Measurements from ENCODE around the gene KRTAP5-6. TPM values are rescaled to one million over a fixed set of nuclear protein-coding genes. Genes with fewer than 3 reads are reported as not detected.
"Not testable (repeated sequence)": the region's sequence is repeated elsewhere in the genome, so short reads cannot be mapped to it uniquely, and the experiment has no call there.

KRTAP5-6 gene
- total RNA-seq, 1 experiment from 2014 or later = not detected

GRCh38 chr11:1661454-1662269 lies 35.3 kb upstream of the KRTAP5-6 start:
- not testable (repeated sequence) for DNase-seq (ENCODE audit: low read depth)

GRCh38 chr11:1662699-1663283 lies 34.2 kb upstream of the KRTAP5-6 start:
- not testable (repeated sequence) for DNase-seq (ENCODE audit: low read depth)

DNA sequence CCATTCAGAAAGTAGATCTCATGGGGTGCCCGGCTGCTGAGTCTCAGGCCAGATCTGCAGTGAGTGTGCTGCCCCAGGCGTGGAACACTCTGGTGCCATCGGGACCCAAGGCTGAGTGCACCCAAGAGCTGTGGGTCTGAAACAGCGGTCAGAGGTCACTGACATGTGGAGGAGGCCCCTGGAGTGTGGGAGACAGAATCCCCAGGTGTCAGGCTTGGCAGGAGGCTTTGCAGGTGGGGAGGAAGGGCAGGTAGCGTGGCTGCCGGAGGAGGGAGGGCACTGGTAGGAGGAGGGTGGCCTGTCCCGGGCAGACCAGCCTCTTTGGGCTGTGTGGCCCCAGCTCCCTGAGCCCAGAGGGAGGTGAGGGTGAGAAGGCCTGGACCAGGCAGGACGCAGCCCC lies 31.7 kb upstream of the KRTAP5-6 start:
- no peak for DNase-seq (ENCODE audit: low read depth)

DNA sequence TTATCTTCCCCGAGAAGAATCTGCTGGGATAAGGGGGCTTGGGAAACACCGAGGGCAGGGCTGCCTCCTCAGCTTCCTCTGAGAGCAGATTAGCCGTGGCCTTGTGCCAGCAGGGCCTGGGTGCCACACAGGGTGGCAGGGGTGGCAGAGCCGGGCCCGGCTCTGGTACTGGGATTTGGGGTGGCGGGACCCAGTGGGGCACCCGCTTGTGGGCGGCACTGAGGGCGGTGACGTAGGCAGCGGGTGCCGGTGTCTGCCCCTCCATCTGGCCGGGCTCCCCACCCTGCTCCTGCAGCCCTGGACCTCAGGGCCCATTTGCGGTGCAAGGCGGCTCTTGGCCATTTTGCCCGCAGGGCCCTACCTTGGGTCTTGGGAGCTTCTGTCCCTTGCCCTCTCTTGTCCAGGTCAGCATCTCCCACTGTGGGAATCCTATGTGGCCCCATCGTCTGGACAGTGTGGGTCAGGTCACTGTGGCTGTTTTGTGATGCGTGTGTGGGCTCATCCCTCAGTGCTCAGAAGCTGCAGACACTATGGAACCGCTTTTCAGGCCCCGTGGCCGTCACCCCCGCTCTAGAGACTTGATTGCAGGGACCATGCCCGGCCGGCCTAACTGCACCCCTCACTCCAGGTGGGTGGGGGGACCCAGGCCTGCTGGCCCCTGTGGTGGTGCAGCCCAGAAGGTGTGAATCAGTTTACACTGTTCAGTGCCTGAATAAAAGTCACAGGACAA lies 29.7 kb upstream of the KRTAP5-6 start:
- no peak for DNase-seq (ENCODE audit: low read depth)

DNA sequence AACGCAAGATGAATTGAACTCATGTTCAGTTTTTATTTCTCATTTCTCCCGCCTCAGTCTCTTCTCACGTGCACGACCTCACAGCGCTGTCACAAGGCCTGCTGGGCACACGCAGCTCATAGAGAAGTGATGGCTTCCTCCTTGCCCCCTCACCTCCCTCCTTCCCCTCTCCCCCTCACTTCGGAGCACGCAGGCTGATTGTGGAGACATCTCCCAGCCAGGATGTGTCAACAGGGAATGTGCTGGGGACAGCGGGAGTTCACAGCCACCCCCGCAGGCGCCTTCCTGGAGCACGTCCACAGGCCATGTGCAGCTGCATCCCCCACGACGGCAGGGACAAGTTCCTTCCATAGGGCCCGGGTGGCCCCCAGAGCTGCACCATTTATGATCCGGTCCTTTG lies 29.1 kb upstream of the KRTAP5-6 start:
- no peak for DNase-seq (ENCODE audit: low read depth)

GRCh38 chr11:1668911-1669473 lies 28.0 kb upstream of the KRTAP5-6 start:
- DNase-seq (ENCODE audit: low read depth) = no peak

GRCh38 chr11:1669546-1670218 lies 27.3 kb upstream of the KRTAP5-6 start:
- no peak for DNase-seq (ENCODE audit: low read depth)

GRCh38 chr11:1670457-1670856 lies 26.5 kb upstream of the KRTAP5-6 start:
- not testable (repeated sequence) for DNase-seq (ENCODE audit: low read depth)

DNA sequence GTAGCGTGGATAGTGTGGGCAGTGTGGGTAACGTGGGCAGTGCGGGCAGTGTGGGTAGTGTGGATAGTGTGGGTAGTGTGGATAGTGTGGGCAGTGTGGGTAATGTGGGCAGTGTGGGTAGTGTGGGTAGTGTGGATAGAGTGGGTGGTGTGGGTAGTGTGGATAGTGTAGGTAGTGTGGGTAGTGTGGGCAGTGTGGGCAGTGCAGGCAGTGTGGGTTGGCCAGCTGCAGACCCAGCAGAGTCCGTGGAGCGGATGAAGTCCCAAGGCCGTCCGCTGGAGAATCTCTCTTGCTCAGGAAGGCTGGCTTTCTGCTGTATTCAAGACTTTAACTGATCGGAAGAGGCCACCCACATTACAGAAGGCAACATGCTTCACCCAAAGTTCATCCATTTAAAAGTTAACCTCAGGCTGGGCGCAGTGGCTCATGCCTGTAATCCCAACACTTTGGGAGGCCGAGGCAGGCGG lies 26.1 kb upstream of the KRTAP5-6 start:
- DNase-seq (ENCODE audit: low read depth) = no peak

DNA sequence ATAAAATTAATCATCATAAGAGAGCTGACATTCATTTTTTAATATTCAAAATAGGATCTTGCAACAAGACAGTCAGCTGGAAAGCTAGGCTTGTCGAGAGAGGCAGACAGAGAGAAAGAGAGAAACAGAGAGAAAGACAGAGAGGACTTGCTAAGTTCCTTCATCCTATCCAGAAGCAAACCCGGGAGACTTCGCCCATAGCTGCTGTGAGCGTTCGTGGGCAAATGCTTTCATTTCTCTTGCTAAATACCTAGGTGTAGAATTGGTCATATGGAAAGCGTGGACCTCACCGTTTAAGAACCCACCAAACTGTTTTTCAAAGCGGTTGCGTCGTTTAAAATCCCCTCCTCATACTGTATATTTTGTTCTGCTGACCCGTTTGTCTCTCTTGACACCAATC lies 25.3 kb upstream of the KRTAP5-6 start:
- no peak for DNase-seq (ENCODE audit: low read depth)

- no peak for DNase-seq (ENCODE audit: low read depth)
Measured at GRCh38 chr11:1672613-1673350, 24.2 kb upstream of the KRTAP5-6 start.

- no peak for DNase-seq (ENCODE audit: low read depth)
Measured at GRCh38 chr11:1673446-1674172, 23.4 kb upstream of the KRTAP5-6 start.

DNA sequence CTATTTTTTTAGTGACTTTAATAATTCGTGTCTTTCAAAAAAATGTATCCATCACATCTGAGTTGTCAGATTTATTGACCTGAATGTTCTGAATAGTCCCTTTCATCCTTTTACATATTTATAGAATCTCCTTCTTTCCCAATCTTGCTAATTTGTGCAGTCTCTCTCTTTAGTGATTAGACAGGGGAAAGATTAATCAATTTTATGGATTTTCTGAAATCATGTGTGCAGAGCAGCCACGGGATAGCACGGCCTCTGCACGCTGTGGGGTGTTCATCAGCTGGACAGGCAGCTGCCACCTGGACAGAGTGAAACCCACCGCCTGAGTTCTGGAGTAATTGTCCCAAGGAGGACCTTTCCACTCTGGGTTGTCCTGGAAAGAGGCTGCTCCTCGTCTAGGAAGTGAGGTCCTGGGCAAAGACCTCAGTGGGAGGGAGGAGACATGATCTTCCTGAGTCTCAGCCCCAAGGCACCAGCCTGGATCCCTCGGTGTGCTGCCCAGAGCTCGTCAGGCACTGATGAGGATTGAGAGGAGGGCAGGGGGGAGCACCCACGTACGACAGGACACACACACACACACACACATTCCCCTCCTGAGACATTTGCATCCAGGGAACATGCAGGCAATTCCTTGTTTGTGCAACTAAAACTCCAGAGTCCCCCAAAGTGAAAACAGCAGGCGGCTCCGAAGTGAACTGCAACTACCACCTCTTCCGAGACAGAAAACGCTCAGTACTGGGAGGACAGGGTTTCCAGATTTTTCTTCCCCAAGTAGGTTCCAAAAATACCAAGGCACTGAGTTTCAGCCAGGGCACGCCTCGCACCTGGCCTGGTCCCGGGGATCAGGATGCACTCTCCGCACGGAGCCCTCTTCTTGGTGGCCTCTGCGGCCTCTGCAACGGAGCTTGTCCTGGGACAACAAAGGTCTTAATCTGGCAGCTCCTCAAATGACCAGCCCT lies 22.5 kb upstream of the KRTAP5-6 start:
- no peak for DNase-seq (ENCODE audit: low read depth)

DNA sequence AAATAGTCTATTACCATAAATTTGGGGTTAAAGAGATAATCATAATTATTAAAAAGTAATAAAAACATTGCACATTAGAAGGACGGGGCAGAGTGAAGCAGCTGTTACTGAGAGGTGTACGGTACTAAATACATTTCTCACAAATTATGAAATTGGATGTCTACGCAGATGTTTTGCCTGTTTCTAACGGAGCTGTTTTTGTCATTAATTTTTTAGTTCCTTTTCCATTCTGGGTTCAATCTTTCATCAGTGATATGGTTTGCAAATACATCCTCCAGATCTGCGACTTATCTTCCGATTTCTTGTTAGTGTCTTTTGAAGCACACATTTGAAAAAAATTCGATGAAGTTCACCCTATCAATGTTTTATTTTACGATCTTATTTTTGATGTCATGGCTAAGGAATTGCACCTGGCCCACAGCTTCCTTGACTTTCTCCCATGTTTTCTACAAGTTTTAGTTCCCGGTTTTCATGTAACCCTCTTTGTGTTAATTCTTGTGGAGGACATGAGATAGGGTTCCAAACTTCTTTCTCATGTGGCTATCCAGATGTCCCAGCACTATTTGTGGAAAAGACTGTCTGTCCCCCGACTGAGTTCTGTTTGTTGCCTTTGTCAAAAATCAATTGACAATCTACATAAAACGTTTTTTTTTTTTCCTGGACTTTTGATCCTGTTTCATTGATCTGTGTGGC lies 21.3 kb upstream of the KRTAP5-6 start:
- no peak for DNase-seq (ENCODE audit: low read depth)

- no peak for DNase-seq (ENCODE audit: low read depth)
Measured at GRCh38 chr11:1676229-1676740, 20.7 kb upstream of the KRTAP5-6 start.

DNA sequence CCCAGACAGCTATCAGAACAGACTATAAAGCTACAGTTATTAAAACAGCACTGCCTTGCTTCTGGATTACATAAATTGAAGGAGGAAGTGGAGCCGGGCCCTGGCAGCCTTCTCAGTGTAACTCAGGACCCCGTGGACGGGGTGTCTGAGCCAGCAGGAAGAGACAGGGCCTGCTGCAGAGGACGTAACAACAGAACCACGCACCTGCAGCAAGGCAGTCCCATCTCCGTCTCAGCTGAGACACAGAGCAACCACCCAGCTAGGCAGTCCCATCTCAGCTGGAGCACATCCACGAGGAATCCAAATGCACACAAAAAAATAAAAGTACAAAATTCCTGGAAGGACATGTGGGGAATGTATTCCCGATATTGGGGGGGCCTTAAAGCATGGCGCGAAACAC lies 17.1 kb upstream of the KRTAP5-6 start:
- no peak for DNase-seq (ENCODE audit: low read depth)

DNA sequence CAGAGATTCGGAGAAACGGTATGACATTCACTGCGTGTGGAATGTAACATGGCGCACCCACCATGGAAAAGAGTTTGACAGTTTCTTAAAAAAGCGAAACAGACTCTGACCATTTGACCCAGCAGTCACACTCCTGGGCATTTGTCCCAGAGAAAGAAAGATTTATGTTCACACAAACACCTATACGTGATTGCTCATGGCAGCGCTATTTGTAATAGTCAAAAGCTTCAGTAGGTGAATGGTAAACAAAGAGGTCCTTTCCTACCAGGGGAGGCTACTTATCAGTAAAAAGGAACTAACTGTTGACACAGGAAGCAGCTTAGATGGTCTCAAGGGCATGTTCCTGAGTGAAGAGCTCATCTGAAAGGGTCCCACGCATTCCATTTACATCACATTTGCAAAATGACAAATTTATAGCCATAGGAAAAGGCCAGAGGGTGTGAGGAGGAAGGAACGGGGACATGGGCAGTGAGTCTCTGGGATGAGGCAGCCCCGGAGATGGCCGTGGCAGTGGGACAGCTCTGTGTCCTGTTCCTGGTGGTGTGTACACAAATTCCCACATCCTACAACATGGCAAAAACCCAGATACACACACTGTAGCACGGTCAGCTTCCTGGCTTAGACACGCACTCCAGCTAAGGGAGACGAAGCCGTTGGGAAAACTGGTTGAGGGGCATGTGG lies 14.6 kb upstream of the KRTAP5-6 start:
- DNase-seq (ENCODE audit: low read depth) = no peak

- DNase-seq (ENCODE audit: low read depth) = not testable (repeated sequence)
Measured at GRCh38 chr11:1683216-1683615, 13.8 kb upstream of the KRTAP5-6 start.
